ENCODE measurements around the gene PEX11A.

DNA sequence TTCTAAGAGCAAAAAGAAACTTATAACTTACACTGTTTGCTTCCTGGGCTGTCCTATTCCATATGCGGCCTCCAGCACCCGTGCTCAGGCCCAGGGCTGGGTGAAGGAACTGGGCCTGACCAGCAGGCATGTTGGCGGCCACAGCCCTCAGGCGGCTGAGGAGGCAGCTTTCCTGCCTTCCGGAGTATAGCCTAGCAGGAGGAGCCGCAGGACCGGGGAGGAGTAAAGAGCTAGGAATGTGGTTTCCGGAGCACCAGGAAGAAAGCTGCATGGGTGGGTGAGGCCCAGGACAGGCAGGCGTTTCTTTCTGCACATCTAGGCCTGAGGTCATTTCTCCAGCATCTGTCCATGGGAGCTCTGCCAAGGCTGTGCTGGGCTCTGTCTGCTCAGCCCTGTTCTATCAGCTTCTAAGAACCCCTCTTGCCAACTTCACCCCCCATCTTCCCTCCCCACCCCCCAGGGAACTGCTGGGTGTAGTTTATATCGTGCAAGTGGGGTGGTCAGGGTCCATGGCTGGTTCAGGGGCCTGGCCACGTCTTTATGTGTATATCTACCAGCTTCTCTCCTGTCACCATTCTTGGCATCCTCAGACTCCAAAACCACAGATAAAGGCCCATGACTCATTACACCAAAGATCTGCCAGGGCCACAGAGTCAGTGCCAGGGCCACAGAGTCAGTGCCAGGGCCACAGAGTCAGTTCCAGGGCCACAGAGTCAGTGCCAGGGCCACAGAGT, 27.5 kb downstream of the PEX11A start:
- TF ChIP-seq, protein P1, sequence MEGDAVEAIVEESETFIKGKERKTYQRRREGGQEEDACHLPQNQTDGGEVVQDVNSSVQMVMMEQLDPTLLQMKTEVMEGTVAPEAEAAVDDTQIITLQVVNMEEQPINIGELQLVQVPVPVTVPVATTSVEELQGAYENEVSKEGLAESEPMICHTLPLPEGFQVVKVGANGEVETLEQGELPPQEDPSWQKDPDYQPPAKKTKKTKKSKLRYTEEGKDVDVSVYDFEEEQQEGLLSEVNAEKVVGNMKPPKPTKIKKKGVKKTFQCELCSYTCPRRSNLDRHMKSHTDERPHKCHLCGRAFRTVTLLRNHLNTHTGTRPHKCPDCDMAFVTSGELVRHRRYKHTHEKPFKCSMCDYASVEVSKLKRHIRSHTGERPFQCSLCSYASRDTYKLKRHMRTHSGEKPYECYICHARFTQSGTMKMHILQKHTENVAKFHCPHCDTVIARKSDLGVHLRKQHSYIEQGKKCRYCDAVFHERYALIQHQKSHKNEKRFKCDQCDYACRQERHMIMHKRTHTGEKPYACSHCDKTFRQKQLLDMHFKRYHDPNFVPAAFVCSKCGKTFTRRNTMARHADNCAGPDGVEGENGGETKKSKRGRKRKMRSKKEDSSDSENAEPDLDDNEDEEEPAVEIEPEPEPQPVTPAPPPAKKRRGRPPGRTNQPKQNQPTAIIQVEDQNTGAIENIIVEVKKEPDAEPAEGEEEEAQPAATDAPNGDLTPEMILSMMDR (IDR thresholded peaks at IDR 0.05) = no peak
- TF ChIP-seq EZH2phosphoT487 (IDR thresholded peaks at IDR 0.05) = no peak
- no peak for TF ChIP-seq EZH2 (IDR thresholded peaks at IDR 0.05)
